Embryonic facial prominence (tissue), 1 donor: ENCODE results near the gene ZNF681.
A peak's percentile ranks its signal among the peaks of the same experiment; 100 is the strongest.
"Not testable (repeated sequence)": the region's sequence is repeated elsewhere in the genome, so short reads cannot be mapped to it uniquely, and the experiment has no call there.

ENCODE experiments used
- DNase-seq: peaks from one replicate; pipeline ENCODE4 v3.0.0-alpha.2; 2016; ENCODE audit errors: extremely low spot score

ZNF681 gene

GRCh38 chr19:23758187-23759074, at the start of gene ZNF681:
TSS of gene ZNF681 (minus strand) at chr19:23758891. CDS start at chr19:23758749, 142 bp downstream.
- peak; percentile 83 for DNase-seq

- no peak for DNase-seq
Observed at GRCh38 chr19:23804676-23805075, 46.0 kb upstream of the ZNF681 start.

- no peak for DNase-seq
Observed at GRCh38 chr19:23802290-23802689, 43.6 kb upstream of the ZNF681 start.

DNA sequence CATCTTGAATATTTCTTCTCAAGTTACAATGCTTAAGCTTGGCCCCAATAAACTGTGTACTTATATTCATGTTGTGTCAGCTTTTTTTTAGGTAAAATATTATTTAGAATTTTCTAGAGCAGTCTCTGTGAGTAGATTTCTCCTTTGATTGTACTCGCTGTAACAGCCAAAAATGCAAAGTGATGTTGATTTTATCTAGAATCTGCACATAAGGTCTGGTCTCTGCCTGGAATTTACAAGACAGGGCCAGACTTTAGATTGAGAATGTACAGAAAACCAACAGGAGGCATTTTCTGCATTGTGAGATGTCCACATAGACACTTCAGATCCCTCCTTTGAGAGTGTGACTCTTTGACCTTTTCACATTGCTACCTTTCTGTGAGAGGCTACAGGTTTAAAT, 43.1 kb upstream of the ZNF681 start:
- no peak for DNase-seq

DNA sequence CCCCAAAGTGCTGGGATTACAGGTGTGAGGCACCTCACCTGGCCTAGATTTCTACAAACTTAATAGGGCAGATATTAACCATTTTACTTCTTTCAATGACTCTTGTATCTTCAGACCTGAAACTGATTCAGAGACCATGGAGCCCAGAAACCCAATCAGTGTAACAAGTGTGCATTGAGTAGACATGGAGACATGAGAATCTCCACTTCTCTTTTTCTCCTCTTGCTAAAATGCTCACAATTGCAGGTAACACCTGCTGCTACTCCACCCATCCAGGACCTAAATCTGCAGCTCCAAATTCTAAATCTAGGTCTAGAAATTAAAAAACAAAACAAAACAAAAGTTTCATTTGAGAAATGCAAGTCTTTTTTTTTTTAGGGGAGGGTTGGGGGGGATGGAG, 42.2 kb upstream of the ZNF681 start:
- DNase-seq = no peak

- no peak for DNase-seq
Observed at GRCh38 chr19:23800271-23800670, 41.6 kb upstream of the ZNF681 start.

- no peak for DNase-seq
Observed at GRCh38 chr19:23799321-23799720, 40.6 kb upstream of the ZNF681 start.

DNA sequence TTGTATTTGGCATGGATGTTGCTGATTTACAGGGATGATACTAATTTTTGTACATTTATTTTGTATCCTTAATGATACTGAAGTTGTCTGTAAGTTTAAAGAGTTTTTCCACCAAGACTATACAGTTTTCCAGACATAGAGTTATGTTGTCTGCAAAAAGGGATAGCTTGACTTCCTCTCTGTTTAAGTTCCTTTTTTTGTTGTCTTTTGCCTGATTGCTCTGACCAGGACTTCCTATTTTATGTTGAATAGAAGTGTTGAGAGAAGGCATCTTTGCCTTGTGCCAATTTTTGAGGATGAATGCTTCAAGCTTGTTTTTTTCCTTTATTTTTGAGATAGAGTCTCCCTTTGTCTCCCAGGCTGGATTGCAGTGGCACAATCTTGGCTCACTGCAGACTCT, 36.8 kb upstream of the ZNF681 start:
- no peak for DNase-seq

GRCh38 chr19:23792784-23793183, 34.1 kb upstream of the ZNF681 start:
- DNase-seq = no peak

DNA sequence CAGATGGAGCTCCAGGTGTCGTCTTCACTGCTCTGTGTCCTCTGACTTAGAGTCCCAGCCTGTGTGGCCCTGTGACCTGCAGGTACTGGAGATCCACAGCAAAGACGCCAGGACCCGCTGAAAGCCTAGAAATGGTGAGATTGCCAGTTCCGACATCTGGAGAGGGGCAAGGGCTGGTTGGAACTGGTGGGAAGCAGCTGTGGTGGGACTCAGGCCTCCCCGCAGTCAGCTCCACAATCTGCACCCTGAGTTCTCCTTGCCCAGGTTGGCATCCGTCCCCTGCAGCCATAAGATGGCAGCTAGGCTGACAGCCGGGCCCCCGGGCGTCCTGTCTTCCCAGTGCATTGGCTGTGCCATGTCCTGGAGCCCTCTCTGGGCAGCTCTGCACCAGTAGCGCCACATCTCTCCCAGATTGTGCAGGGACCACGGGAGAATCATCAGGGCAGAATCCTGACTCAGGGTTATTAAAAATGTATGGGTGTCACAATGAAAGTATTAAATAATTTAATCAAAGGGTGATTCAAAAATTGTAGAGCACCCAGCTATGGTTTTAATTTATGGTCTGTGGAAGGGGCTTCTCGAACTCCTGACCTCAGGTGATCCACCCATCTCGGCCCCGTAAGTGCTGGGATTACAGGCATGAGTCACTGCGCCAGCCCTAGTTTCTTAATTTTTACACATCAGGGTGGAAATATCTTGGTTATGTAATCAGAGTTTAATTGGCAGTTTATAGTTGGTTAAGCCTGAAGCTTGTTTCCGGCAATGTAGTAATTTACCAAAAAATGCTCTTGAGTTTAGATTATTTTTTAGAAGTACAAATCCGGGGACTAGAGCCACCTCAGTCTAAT, 32.2 kb upstream of the ZNF681 start:
- no peak for DNase-seq

GRCh38 chr19:23789246-23789645, 30.6 kb upstream of the ZNF681 start:
- DNase-seq = peak; percentile 6

DNA sequence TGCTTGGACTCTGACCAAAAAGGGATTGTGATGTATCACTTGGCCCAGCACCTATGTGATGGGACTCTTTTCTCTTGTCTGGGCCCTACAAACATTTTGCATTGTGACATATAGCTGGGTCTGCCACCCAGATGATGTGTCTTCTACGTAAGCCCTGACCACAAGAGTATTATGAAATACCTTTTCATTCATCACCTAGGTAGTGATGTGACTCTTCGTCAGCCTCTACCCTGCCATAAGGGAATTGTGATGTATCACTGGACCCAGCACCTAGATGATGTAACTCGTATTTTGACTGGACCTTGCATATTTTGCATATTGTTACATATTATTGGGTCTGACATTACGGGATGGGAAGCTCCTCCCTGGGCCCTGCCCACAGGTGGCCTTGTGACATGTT, 29.7 kb upstream of the ZNF681 start:
- DNase-seq = no peak

DNA sequence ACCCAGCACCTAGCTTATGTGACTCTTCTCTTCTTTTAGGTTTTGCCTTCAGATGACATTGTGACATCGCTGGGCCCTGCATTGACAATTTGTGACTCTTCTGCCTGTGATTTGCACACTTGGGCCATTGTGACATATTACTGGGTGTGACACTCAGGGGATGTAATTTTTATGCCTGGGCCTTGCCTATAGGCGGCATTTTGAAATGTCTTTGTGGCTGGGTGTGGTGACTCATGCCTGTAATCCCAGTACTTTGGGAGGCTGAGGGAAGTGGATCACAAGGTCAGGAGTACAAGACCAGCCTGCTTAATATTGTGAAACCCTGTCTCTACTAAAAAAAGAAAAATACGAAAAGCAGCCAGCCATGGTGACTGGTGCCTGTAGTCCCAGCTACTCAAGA, 28.4 kb upstream of the ZNF681 start:
- DNase-seq = no peak

DNA sequence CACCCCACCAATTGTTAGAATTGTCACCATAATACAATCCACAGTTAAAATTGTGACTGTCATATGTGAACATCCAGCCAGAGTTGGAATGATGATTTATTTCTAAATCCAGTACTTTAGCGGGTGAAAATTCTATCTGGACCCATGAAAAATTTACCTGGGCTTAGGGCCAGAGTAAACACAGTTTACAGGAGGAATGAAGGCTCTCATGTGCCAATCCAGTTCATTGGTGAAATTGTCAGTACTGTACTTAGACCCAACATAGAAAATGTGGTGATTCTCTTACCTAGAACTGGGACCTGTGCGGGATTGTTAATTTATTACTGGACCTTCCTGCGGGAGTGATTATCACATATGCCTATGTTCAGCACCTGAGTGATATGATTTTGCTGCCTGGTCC, 27.3 kb upstream of the ZNF681 start:
- DNase-seq = no peak

GRCh38 chr19:23784274-23784673, 25.6 kb upstream of the ZNF681 start:
- DNase-seq = no peak

- DNase-seq = no peak
Observed at GRCh38 chr19:23783636-23784035, 24.9 kb upstream of the ZNF681 start.

DNA sequence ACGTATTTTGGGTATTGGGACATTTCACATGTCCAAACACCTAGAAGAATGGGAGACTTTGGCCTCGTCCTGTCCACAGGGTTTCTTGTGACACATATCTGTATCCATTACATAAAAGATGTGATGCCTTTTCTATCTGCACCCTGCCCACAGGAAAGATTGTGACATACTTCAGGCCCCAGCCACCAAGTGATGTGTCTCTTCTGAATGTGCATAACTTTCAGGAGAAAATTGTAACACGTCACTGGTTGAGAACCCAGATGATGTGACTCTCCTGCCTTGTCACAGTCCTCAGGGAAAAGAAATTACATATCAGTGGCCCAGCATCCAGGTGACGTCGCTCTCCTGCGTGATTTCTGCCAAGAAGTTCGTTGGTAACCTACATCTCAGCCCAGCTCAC, 21.0 kb upstream of the ZNF681 start:
- DNase-seq = no peak

DNA sequence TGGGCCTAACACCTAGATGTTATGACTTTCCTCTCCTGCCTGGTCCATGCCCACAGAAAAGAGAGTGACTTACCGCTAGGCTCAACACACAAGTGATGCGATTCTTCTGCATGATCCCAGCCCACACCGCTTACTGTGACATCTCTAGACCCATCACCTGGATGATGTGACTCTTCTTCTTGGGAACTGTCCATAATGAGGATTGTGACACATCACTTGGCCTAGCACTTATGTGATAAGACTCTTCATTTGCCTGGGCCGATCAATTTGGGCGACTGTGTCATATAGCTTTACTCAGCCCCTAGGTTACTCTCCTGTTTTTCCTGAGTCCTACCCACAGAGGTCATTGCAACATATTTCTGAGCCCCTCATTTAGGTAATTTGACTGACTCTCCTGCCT, 19.9 kb upstream of the ZNF681 start:
- DNase-seq = no peak

GRCh38 chr19:23778036-23778435, 19.3 kb upstream of the ZNF681 start:
- not testable (repeated sequence) for DNase-seq

DNA sequence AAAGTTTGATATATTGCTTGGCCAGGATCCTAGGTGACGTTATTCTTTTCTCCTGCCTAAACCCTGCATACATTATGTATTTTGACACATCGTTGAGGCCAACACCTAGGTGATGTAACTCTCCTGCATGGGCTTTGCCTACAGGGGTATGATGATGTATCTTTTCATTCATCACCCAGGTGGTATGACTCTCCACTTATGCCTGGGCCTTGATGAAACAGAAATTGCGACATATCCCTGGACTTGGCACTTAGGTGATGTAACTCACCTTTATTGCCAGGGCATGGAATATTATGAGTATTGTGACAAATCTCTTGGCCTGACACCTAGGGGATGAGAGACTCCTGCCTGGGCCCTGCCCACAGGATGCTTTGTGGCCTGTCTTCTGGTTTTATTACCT, 18.5 kb upstream of the ZNF681 start:
- DNase-seq = no peak

- no peak for DNase-seq
Observed at GRCh38 chr19:23776507-23777205, 18.0 kb upstream of the ZNF681 start.

GRCh38 chr19:23774524-23774971, 15.9 kb upstream of the ZNF681 start:
- DNase-seq = no peak
